ENCODE results near the gene CTXND2.
"Not testable (repeated sequence)": the region's sequence is repeated elsewhere in the genome, so short reads cannot be mapped to it uniquely, and the experiment has no call there.

CTXND2 gene

GRCh38 chr1:150890033-150890416 lies 3.1 kb downstream of the CTXND2 start:
- no peak for DNase-seq (ENCODE audit: low read depth in 2 of 2)

GRCh38 chr1:150893336-150893913 lies 6.5 kb downstream of the CTXND2 start:
- no peak for DNase-seq (ENCODE audit: low read depth in 2 of 2)

- no peak for DNase-seq (ENCODE audit: low read depth in 2 of 2)
These were observed 8.7 kb downstream of the CTXND2 start for GRCh38 chr1:150895618-150896017.

- not testable (repeated sequence) for DNase-seq (ENCODE audit: low read depth in 2 of 2)
These were observed 12.9 kb downstream of the CTXND2 start for GRCh38 chr1:150899795-150900194.

- no peak for DNase-seq (ENCODE audit: low read depth in 2 of 2)
These were observed 15.4 kb downstream of the CTXND2 start for GRCh38 chr1:150902346-150902745.

- no peak for DNase-seq (ENCODE audit: low read depth in 2 of 2)
These were observed 15.8 kb downstream of the CTXND2 start for GRCh38 chr1:150902751-150903150.

- DNase-seq (ENCODE audit: low read depth in 2 of 2) = no peak
These were observed 18.4 kb downstream of the CTXND2 start for GRCh38 chr1:150905301-150905700.

GRCh38 chr1:150906329-150906728 lies 19.4 kb downstream of the CTXND2 start:
- DNase-seq (ENCODE audit: low read depth in 2 of 2) = no peak

- no peak for DNase-seq (ENCODE audit: low read depth in 2 of 2)
These were observed 19.9 kb downstream of the CTXND2 start for GRCh38 chr1:150906813-150907212.

GRCh38 chr1:150909585-150910180 lies 22.7 kb downstream of the CTXND2 start:
- DNase-seq (ENCODE audit: low read depth in 2 of 2) = no peak

GRCh38 chr1:150912623-150913022 lies 25.7 kb downstream of the CTXND2 start:
- DNase-seq (ENCODE audit: low read depth in 2 of 2) = no peak

GRCh38 chr1:150917387-150917786 lies 30.5 kb downstream of the CTXND2 start:
- DNase-seq (ENCODE audit: low read depth in 2 of 2) = no peak

- DNase-seq (ENCODE audit: low read depth in 2 of 2) = peak; percentile 65 to 78
These were observed 35.6 kb downstream of the CTXND2 start for GRCh38 chr1:150922519-150922975.

GRCh38 chr1:150925080-150925479 lies 38.1 kb downstream of the CTXND2 start:
- no peak for DNase-seq (ENCODE audit: low read depth in 2 of 2)

- DNase-seq (ENCODE audit: low read depth in 2 of 2) = peak; percentile 93
These were observed 39.3 kb downstream of the CTXND2 start, which contains the start of gene SETDB1 for GRCh38 chr1:150926097-150926741. Gene SETDB1, plus strand, starts transcription at chr1:150926363. Its CDS starts 1,352 bp downstream, at chr1:150927715.

GRCh38 chr1:150927624-150928023 lies 40.7 kb downstream of the CTXND2 start:
- DNase-seq (ENCODE audit: low read depth in 2 of 2) = no peak

GRCh38 chr1:150928286-150928685 lies 41.4 kb downstream of the CTXND2 start:
- no peak for DNase-seq (ENCODE audit: low read depth in 2 of 2)

- not testable (repeated sequence) for DNase-seq (ENCODE audit: low read depth in 2 of 2)
These were observed 41.8 kb downstream of the CTXND2 start for GRCh38 chr1:150928775-150929174.

- no peak for DNase-seq (ENCODE audit: low read depth in 2 of 2)
These were observed 44.8 kb downstream of the CTXND2 start for GRCh38 chr1:150931773-150932172.

- DNase-seq (ENCODE audit: low read depth in 2 of 2) = no peak
These were observed 57.9 kb downstream of the CTXND2 start for GRCh38 chr1:150944856-150945255.

- DNase-seq (ENCODE audit: low read depth in 2 of 2) = no peak
These were observed 67.8 kb downstream of the CTXND2 start for GRCh38 chr1:150954708-150955107.

GRCh38 chr1:150955280-150955679 lies 68.3 kb downstream of the CTXND2 start:
- no peak for DNase-seq (ENCODE audit: low read depth in 2 of 2)

- DNase-seq (ENCODE audit: low read depth in 2 of 2) = no peak
These were observed 70.7 kb downstream of the CTXND2 start for GRCh38 chr1:150957666-150958065.
